Osteocyte (in vitro differentiated cells): Measurements from ENCODE around the gene CCHCR1. TPM values are rescaled to one million over a fixed set of nuclear protein-coding genes. Genes with fewer than 3 reads are reported as not detected.

ENCODE experiments used
- DNase-seq: peaks from one replicate; pipeline ENCODE4 v3.0.0; 2021; ENCODE audit warnings: mixed read lengths; ENCODE audit not compliant: unreplicated experiment; ENCODE audit errors: extremely low spot score
- H3K27ac Mint-ChIP-seq: one replicate; pipeline ENCODE4 v1.8.0; 2021; ENCODE audit warnings: mild to moderate bottlenecking, mixed read lengths; ENCODE audit not compliant: unreplicated experiment
- H3K27me3 Mint-ChIP-seq: one replicate; pipeline ENCODE4 v1.8.0; 2021; ENCODE audit warnings: mixed read lengths; ENCODE audit not compliant: unreplicated experiment
- H3K36me3 Mint-ChIP-seq: one replicate; pipeline ENCODE4 v1.8.0; 2021; ENCODE audit warnings: mixed read lengths; ENCODE audit not compliant: unreplicated experiment
- H3K4me1 Mint-ChIP-seq: one replicate; pipeline ENCODE4 v1.8.0; 2021; ENCODE audit warnings: mixed read lengths; ENCODE audit not compliant: unreplicated experiment
- H3K4me3 Mint-ChIP-seq: one replicate; pipeline ENCODE4 v1.8.0; 2021; ENCODE audit warnings: mild to moderate bottlenecking, moderate library complexity, mixed read lengths; ENCODE audit not compliant: unreplicated experiment
- H3K9me3 Mint-ChIP-seq: one replicate; pipeline ENCODE4 v1.8.0; 2021; ENCODE audit warnings: mixed read lengths; ENCODE audit not compliant: unreplicated experiment
- total RNA-seq: library from RNA; stranded (reverse); gene quantifications from 2 replicates; pipeline ENCODE4 v1.2.1, GENCODE V29; 2021
- TF ChIP-seq, protein P1 (sequence below): fragments of 200-600 bp; sonication (generic); IDR thresholded peaks from 2 replicates; pipeline ENCODE4 v1.5.0; 2021; ENCODE audit warnings: antibody characterized with exemption, mild to moderate bottlenecking, moderate library complexity

The CCHCR1 gene
- total RNA-seq, 1 donor from 2014 or later = 19.0 TPM

DNA sequence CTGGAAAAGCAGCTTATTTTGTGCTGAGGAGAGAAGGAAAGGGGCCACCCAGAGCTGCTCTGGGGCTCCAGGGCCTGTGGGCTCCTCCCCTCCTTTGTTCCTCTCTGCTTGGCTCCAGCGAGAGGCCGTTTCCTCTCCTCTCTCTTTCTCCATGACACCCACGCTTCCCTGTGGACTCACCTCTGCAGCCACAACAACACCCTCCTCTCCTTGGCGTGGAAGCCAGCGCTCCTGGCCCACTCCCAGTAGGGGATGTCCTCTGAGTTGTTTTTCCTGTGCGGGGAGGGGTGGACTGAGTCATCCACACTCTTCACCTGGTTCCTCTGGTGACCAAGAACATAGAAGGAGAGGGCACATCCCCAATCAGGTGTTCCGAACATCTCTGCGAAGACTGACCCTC, 32.4 kb downstream of the CCHCR1 start:
- Mint-ChIP-seq H3K27me3 (peaks cover 16% of the 10 kb centered on the region), H3K4me1 (peaks cover 33% of the 10 kb centered on the region), H3K36me3 (no peaks in the 10 kb centered on the region), H3K9me3 (no peaks in the 10 kb centered on the region), H3K27ac (no peak overlapping the region), H3K4me3 (no peak overlapping the region)
- TF ChIP-seq, protein P1, sequence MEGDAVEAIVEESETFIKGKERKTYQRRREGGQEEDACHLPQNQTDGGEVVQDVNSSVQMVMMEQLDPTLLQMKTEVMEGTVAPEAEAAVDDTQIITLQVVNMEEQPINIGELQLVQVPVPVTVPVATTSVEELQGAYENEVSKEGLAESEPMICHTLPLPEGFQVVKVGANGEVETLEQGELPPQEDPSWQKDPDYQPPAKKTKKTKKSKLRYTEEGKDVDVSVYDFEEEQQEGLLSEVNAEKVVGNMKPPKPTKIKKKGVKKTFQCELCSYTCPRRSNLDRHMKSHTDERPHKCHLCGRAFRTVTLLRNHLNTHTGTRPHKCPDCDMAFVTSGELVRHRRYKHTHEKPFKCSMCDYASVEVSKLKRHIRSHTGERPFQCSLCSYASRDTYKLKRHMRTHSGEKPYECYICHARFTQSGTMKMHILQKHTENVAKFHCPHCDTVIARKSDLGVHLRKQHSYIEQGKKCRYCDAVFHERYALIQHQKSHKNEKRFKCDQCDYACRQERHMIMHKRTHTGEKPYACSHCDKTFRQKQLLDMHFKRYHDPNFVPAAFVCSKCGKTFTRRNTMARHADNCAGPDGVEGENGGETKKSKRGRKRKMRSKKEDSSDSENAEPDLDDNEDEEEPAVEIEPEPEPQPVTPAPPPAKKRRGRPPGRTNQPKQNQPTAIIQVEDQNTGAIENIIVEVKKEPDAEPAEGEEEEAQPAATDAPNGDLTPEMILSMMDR = no peak
- no peak for DNase-seq

DNA sequence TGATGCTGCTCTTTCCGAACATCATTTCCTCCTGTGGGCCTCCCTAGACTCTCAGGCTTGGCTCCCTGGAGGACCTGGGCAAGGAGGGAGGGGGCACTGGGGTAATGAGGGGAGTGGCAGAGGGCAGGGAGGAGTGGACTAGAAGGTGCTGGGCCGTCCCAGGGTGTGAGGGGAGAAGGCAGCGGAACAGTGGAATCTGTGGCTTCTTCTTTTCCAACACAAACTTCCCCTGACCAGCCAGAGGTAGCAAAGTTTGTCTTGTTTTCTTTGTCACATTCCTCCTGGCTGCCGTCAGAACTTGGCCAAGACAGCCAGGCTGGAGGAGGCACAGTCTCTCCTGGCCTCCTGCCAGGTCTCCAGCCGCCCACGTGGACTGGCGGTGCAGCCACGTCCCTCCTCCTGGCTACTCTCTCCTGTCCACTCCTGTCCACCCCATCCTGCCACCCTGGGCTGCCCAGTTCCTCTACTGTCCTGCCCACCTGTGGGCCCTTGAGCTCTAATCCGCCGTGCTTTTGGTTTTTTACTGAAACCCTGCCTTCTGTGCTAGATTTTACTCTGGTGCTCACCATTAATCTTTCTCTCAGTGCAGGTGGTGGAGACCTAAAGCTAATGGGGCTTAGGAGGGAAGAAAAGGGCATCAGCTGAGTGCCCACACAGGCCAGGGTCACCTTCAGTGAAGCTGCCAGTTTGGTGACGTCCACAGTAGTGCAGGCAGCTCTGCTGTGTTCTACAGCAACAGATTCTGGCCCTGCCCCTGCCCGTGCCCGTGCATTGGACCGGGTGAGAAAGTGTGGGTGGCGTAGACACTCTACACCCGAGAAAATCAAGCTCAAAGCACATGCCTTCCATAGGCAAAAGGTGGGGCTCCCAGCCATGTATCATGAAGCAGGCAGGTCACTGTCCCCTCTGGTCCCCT, 34.6 kb downstream of the CCHCR1 start:
- H3K27ac Mint-ChIP-seq = peak overlapping the region; percentile 83
- TF ChIP-seq, protein P1 = no peak
- H3K9me3 Mint-ChIP-seq = no peaks in the 10 kb centered on the region
- peaks cover 31% of the 10 kb centered on the region for H3K4me1 Mint-ChIP-seq
- peak; percentile 93 for DNase-seq
- H3K4me3 Mint-ChIP-seq = no peak overlapping the region
- H3K36me3 Mint-ChIP-seq = no peaks in the 10 kb centered on the region
- peaks cover 3% of the 10 kb centered on the region for H3K27me3 Mint-ChIP-seq

DNA sequence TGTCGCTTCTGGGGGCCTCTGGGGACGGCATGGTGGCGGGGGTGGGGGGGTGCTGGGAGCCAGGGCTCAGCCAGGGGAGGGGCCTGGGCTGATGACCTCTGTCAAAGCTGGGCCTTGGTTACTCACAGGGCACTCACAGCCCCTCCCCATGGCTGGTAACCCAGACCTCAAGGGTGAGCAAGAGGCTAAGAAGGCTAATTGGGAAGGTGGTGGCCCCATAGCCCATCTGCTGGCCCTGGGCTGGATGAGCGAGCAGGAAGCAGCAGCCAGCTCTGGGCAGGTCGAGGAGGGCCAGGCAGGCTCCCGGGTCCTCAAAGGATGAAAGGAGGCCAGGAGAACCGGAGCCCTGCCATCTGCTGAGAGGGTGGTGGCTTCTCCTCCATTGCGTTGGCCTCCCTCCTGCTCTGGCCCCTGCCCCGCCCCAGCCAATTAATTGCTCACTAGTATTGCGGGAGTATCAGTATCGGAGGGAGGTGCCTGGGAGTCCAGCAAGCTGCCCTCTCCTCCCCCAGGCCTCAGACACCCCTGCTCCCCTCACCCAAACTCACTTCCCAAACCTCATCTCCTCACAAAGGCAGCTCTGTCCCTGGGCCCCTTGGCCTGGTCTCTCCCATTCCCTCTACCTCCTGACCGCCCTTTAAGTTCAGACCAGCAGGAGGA, 36.3 kb downstream of the CCHCR1 start:
- TF ChIP-seq, protein P1 = no peak
- no peak overlapping the region for H3K27ac Mint-ChIP-seq
- no peak for DNase-seq

DNA sequence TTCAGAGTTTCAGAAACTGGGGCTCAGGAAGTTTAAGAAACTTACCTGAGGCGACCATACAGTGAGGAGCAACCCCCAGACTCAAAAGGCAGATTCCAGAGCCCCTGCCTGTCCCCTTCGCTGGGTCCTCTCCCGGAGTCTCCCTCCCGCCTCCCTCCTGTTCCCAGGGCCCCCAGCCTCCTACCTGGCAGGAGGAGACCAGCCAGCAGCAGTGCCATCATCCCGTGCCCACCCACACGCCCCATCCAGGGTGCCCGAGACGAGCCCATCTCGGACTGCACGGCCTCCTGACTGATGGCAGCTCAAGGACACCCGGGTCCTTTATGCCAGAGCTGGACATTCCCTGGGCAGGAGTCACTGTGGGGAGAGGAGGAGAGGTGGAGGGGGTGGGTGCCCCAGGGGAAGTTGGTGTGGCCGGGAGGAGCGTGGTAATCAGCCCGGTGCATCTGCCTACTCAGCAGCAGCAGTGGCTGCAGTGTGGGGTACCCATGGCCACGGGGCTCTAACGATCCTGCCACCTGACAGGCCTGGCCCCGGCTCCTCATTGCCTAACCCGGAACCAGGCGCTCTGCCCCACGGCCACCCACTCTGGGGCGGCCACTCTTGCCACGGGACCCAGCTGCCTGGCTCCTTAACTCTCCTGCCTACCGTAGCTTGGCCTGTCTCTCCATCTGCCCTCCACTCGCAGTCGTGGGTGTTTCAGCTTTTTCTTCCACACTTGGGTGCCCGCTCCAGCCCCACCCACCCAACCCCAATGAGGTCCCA, 37.3 kb downstream of the CCHCR1 start, which contains the start of gene CDSN:
CDSN (minus strand) TSS at position 296 of the 765 bp plus-strand sequence; CDS start at position 269, 27 bp downstream.
- TF ChIP-seq, protein P1 = no peak
- Mint-ChIP-seq H3K4me1 (peaks cover 27% of the 10 kb centered on the region), H3K27me3 (no peaks in the 10 kb centered on the region), H3K27ac (no peak within 1 kb of the TSS), H3K36me3 (no peaks in the 10 kb centered on the region), H3K4me3 (no peak within 1 kb of the TSS), H3K9me3 (no peaks in the 10 kb centered on the region)
- DNase-seq = no peak

More for the DNA sequence above, 36.3 kb downstream of the CCHCR1 start:
- Mint-ChIP-seq H3K27me3 (no peaks in the 10 kb centered on the region), H3K9me3 (no peaks in the 10 kb centered on the region), H3K4me3 (no peak overlapping the region), H3K36me3 (no peaks in the 10 kb centered on the region), H3K4me1 (peaks cover 24% of the 10 kb centered on the region)
